22Rv1 (cell line): Measurements from ENCODE around the gene PCCA.

Experiments used
- ZFX ChIP-seq: fragments of 450-650 bp; IDR thresholded peaks from 2 replicates; pipeline ENCODE4 v1.6.1; 2017; ENCODE audit warnings: antibody characterized with exemption, borderline replicate concordance
- TF ChIP-seq, protein P1 (sequence below): fragments of 450-650 bp; IDR thresholded peaks from 2 replicates; pipeline ENCODE4 v1.5.1; 2017; ENCODE audit warnings: mild to moderate bottlenecking

- TF ChIP-seq, protein P1, sequence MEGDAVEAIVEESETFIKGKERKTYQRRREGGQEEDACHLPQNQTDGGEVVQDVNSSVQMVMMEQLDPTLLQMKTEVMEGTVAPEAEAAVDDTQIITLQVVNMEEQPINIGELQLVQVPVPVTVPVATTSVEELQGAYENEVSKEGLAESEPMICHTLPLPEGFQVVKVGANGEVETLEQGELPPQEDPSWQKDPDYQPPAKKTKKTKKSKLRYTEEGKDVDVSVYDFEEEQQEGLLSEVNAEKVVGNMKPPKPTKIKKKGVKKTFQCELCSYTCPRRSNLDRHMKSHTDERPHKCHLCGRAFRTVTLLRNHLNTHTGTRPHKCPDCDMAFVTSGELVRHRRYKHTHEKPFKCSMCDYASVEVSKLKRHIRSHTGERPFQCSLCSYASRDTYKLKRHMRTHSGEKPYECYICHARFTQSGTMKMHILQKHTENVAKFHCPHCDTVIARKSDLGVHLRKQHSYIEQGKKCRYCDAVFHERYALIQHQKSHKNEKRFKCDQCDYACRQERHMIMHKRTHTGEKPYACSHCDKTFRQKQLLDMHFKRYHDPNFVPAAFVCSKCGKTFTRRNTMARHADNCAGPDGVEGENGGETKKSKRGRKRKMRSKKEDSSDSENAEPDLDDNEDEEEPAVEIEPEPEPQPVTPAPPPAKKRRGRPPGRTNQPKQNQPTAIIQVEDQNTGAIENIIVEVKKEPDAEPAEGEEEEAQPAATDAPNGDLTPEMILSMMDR = no peak
- TF ChIP-seq ZFX = no peak
Measured at GRCh38 chr13:100178309-100178708, 89.4 kb downstream of the PCCA start.
